ENCODE data around the gene EIF1. TPM values are rescaled to one million over a fixed set of nuclear protein-coding genes. Genes with fewer than 3 reads are reported as not detected.

Gene EIF1
- polyA plus RNA-seq, 1 experiment, result 251 TPM

- no peak for DNase-seq (ENCODE audit: low read depth)
- Histone ChIP-seq H3K27me3 (ENCODE audit: control insufficient read depth, insufficient read depth, low read length) (0 out of 2 replicates have a peak, but pooled peaks cover 2% of the 10 kb centered on the region), H3K4me3 (ENCODE audit: low read depth, low read length) (no peak overlapping the region), H3K36me3 (ENCODE audit: control insufficient read depth, insufficient read depth, low read length) (no peaks in the 10 kb centered on the region)
- ChIA-PET POLR2A (interaction anchor here (0.6 kb wide), 1 partner anchor 30 kb away, joined by 3 read pairs; no protein-coding TSS in a partner anchor), CTCF (interaction anchor here (1.0 to 2.4 kb wide), 7 partner anchors 11 to 241 kb away, joined by 3 to 13 read pairs (median 4); no protein-coding TSS in a partner anchor)
- no peak for TF ChIP-seq CTCF (IDR thresholded peaks at IDR 0.05; ENCODE audit: insufficient read depth, low read depth, low read length)
Measured at GRCh38 chr17:41718287-41718645, 29.6 kb downstream of the EIF1 start.

- ChIA-PET POLR2A (no interaction called here), CTCF (interaction anchor here (0.6 to 1.9 kb wide), 3 partner anchors 11 to 79 kb away, joined by 3 to 6 read pairs (median 3); no protein-coding TSS in a partner anchor)
- Histone ChIP-seq H3K4me3 (ENCODE audit: low read depth, low read length) (no peak overlapping the region), H3K36me3 (ENCODE audit: control insufficient read depth, insufficient read depth, low read length) (no peaks in the 10 kb centered on the region), H3K27me3 (ENCODE audit: control insufficient read depth, insufficient read depth, low read length) (peaks cover 4% of the 10 kb centered on the region; the same call in 1 of the 2 replicates)
- TF ChIP-seq CTCF (IDR thresholded peaks at IDR 0.05; ENCODE audit: insufficient read depth, low read depth, low read length), result no peak
- no peak for DNase-seq (ENCODE audit: low read depth)
Measured at GRCh38 chr17:41722231-41722630, 33.5 kb downstream of the EIF1 start.

- ChIA-PET POLR2A (interaction anchor here (0.6 kb wide), 1 partner anchor 9 kb away, joined by 4 read pairs; no protein-coding TSS in a partner anchor), CTCF (interaction anchor here (0.6 to 3.0 kb wide), 3 partner anchors 14 to 236 kb away, joined by 3 to 12 read pairs (median 3); no protein-coding TSS in a partner anchor)
- Histone ChIP-seq H3K4me3 (ENCODE audit: low read depth, low read length) (no peak overlapping the region), H3K27me3 (ENCODE audit: control insufficient read depth, insufficient read depth, low read length) (peaks cover 4% of the 10 kb centered on the region; the same call in 1 of the 2 replicates), H3K36me3 (ENCODE audit: control insufficient read depth, insufficient read depth, low read length) (no peaks in the 10 kb centered on the region)
- DNase-seq (ENCODE audit: low read depth), result no peak
- TF ChIP-seq CTCF (IDR thresholded peaks at IDR 0.05; ENCODE audit: insufficient read depth, low read depth, low read length), result no peak
Measured at GRCh38 chr17:41723801-41724475, 35.3 kb downstream of the EIF1 start.

GRCh38 chr17:41724476-41725050 is 35.9 kb downstream of the EIF1 start:
- POLR2A ChIA-PET, result no interaction called here
- DNase-seq (ENCODE audit: low read depth), result no peak
- Histone ChIP-seq H3K36me3 (ENCODE audit: control insufficient read depth, insufficient read depth, low read length) (no peaks in the 10 kb centered on the region), H3K27me3 (ENCODE audit: control insufficient read depth, insufficient read depth, low read length) (peaks cover 4% of the 10 kb centered on the region; the same call in 1 of the 2 replicates), H3K4me3 (ENCODE audit: low read depth, low read length) (no peak overlapping the region)
- no peak for TF ChIP-seq CTCF (IDR thresholded peaks at IDR 0.05; ENCODE audit: insufficient read depth, low read depth, low read length)
- CTCF ChIA-PET, result interaction anchor here (0.8 to 3.0 kb wide), 4 partner anchors 13 to 236 kb away, joined by 3 to 12 read pairs (median 4); no protein-coding TSS in a partner anchor

GRCh38 chr17:41725134-41725533 is 36.4 kb downstream of the EIF1 start:
- TF ChIP-seq CTCF (IDR thresholded peaks at IDR 0.05; ENCODE audit: insufficient read depth, low read depth, low read length), result no peak
- Histone ChIP-seq H3K27me3 (ENCODE audit: control insufficient read depth, insufficient read depth, low read length) (peaks cover 5% of the 10 kb centered on the region), H3K36me3 (ENCODE audit: control insufficient read depth, insufficient read depth, low read length) (no peaks in the 10 kb centered on the region), H3K4me3 (ENCODE audit: low read depth, low read length) (no peak overlapping the region)
- ChIA-PET POLR2A (no interaction called here), CTCF (interaction anchor here (0.8 to 3.0 kb wide), 4 partner anchors 12 to 235 kb away, joined by 3 to 12 read pairs (median 4); no protein-coding TSS in a partner anchor)
- DNase-seq (ENCODE audit: low read depth), result no peak

All from BJ (cell line).